K562 (cell line): ENCODE results near the gene SLC9A3. TPM values are rescaled to one million over a fixed set of nuclear protein-coding genes. Genes with fewer than 3 reads are reported as not detected.

Experiments used
- ATAC-seq: fragments of 200-7000 bp; cut with Tn5 transposase; 3 replicates; pipeline ENCODE4 v1.9.1; 2020; ENCODE audit warnings: moderate library complexity
- BruUV-seq: library from RNA; stranded (reverse); fragments of 400-500 nt; replicated peaks from 2 replicates; lab custom pipeline; 2021; lab: Mats Ljungman, UMichigan
- CTCF ChIA-PET: fragments of 300-600 bp; formaldehyde crosslinking; extraction: SDS; loops from one replicate; lab custom pipeline; 2021; ENCODE audit warnings: low intra/inter-chr PET ratio; lab: Yijun Ruan, JAX
- POLR2A ChIA-PET: fragments of 300-600, 350-650 bp; sonication (Branson Sonifier 250); formaldehyde crosslinking; extraction: SDS; loops from one replicate; lab custom pipeline; 2021; ENCODE audit warnings: antibody characterized with exemption, inconsistent platforms; lab: Yijun Ruan, JAX
- DNase-seq, 4 experiments: peaks; one replicate each; pipeline versions ENCODE4 v3.0.0 to v3.0.0-alpha.2; 2011 to 2018; ENCODE audit warnings: low spot score in 3 of 4, mixed read lengths in 3 of 4; ENCODE audit errors: extremely low read depth in 1 of 4
- FAIRE-seq: peaks from 2 replicates; lab custom pipeline; 2011; peaks lifted over from hg19 to GRCh38; lab: Jason Lieb, UNC
- H2AFZ ChIP-seq: 2 replicates; pipeline ENCODE4 v1.6.0; 2011; ENCODE audit warnings: low read depth, low read length, control low read depth, inconsistent platforms
- H3K27ac ChIP-seq: fragments of 200-600 bp; 3 replicates; pipeline ENCODE4 v1.8.0; 2011; ENCODE audit warnings: low read depth, mild to moderate bottlenecking, control low read depth, inconsistent platforms, low read length, moderate library complexity, mixed read lengths; ENCODE audit errors: extremely low read depth
- H3K27me3 ChIP-seq, 2 experiments: fragments of 300-600 bp in 1 of 2; 2 replicates in 1 of 2; 3 replicates in 1 of 2; pipeline versions ENCODE4 v1.6.0 to v1.8.0; 2011; ENCODE audit warnings: inconsistent platforms in 2 of 2, low read length in 2 of 2, mild to moderate bottlenecking in 1 of 2, mixed read lengths in 1 of 2, moderate library complexity in 1 of 2; ENCODE audit not compliant: control insufficient read depth in 2 of 2, insufficient read depth in 2 of 2
- H3K36me3 ChIP-seq: fragments of 300-600 bp; 3 replicates; pipeline ENCODE4 v1.8.0; 2011; ENCODE audit warnings: mild to moderate bottlenecking, low read length, inconsistent platforms; ENCODE audit not compliant: control insufficient read depth, insufficient read depth
- H3K4me1 ChIP-seq, 2 experiments: fragments of 200-600 bp in 1 of 2; replicated peaks in 1 of 2; 2 replicates in 1 of 2; 3 replicates in 1 of 2; pipeline versions ENCODE4 v1.5.1 to v1.8.0; 2011; ENCODE audit warnings: inconsistent platforms in 2 of 2, low read length in 2 of 2, mild to moderate bottlenecking in 1 of 2, mixed read lengths in 1 of 2, moderate library complexity in 1 of 2; ENCODE audit not compliant: control insufficient read depth in 2 of 2, insufficient read depth in 2 of 2
- H3K4me2 ChIP-seq: 2 replicates; pipeline ENCODE4 v1.6.1; 2011; ENCODE audit warnings: low read length, control low read depth, inconsistent platforms, mixed read lengths; ENCODE audit not compliant: insufficient read depth
- H3K4me3 ChIP-seq: fragments of 200-600 bp; sonication (generic), shearing (Covaris generic); 2 replicates; pipeline ENCODE4 v1.5.1; 2016; ENCODE audit warnings: control low read depth, inconsistent platforms
- H3K79me2 ChIP-seq: fragments of 200-600 bp; 3 replicates; pipeline ENCODE4 v1.8.0; 2011; ENCODE audit warnings: low read length, inconsistent platforms; ENCODE audit not compliant: control insufficient read depth, insufficient read depth
- H3K9ac ChIP-seq, 2 experiments: 2 replicates each; pipeline versions ENCODE4 v1.6.0 to v1.6.1; 2011; ENCODE audit warnings: low read depth in 2 of 2, low read length in 2 of 2, control low read depth in 1 of 2, inconsistent platforms in 1 of 2, mild to moderate bottlenecking in 1 of 2, mixed read lengths in 1 of 2; ENCODE audit not compliant: insufficient read depth in 1 of 2
- H3K9me1 ChIP-seq: one replicate; pipeline ENCODE4 v1.6.0; 2011; ENCODE audit warnings: inconsistent platforms, mild to moderate bottlenecking, low read length, moderate library complexity; ENCODE audit not compliant: control insufficient read depth, insufficient read depth
- H3K9me3 ChIP-seq: replicated peaks from 2 replicates; pipeline ENCODE4 v1.5.1; 2011; ENCODE audit warnings: low read depth, low read length, inconsistent platforms; ENCODE audit not compliant: control insufficient read depth, insufficient read depth
- H4K20me1 ChIP-seq: replicated peaks from 2 replicates; pipeline ENCODE4 v1.6.1; 2011; ENCODE audit warnings: low read length, inconsistent platforms, mixed read lengths; ENCODE audit not compliant: control insufficient read depth, insufficient read depth
- CEBPZ ChIP-seq: fragments of 150-350 bp; IDR thresholded peaks from 2 replicates; pipeline ENCODE4 v1.6.1; 2014; ENCODE audit warnings: low read depth, mild to moderate bottlenecking, low read length, borderline replicate concordance
- FOXA3 ChIP-seq, 2 experiments: fragments of 450-650 bp in 1 of 2; sonication (generic) in 1 of 2; formaldehyde crosslinking; IDR thresholded peaks in 1 of 2; conservative IDR thresholded peaks in 1 of 2; 2 replicates each; pipeline versions ENCODE4 v1.4.0 to v1.8.0; 2020 to 2022; ENCODE audit warnings: mild to moderate bottlenecking in 2 of 2, missing genetic modification reagents in 1 of 2
- MLLT1 ChIP-seq, 2 experiments: fragments of 450-650 bp; IDR thresholded peaks; 2 replicates each; pipeline ENCODE4 v1.6.1; 2016
- POLR2G ChIP-seq: fragments of 200-400 bp; formaldehyde crosslinking; IDR thresholded peaks from 2 replicates; pipeline ENCODE4 v1.6.1; 2017; ENCODE audit warnings: low read depth, mild to moderate bottlenecking, antibody characterized with exemption, low read length, moderate library complexity
- RREB1 ChIP-seq: fragments of 250-450 bp; sonication (Bioruptor Pico); IDR thresholded peaks from 2 replicates; pipeline ENCODE4 v1.4.0; 2020
- SREBF2 ChIP-seq: sonication (generic); formaldehyde crosslinking; IDR thresholded peaks from 2 replicates; pipeline ENCODE4 v1.4.0; 2020; ENCODE audit warnings: mild to moderate bottlenecking, missing genetic modification reagents
- TFAM ChIP-seq: fragments of 250-450 bp; sonication (Bioruptor Pico); conservative IDR thresholded peaks from 2 replicates; pipeline ENCODE4 v1.5.0; 2021; ENCODE audit warnings: mild to moderate bottlenecking, moderate library complexity
- ZNF699 ChIP-seq: fragments of 250-450 bp; sonication (Bioruptor Pico); IDR thresholded peaks from 2 replicates; pipeline ENCODE4 v1.8.0; 2021; ENCODE audit warnings: mild to moderate bottlenecking, moderate library complexity; ENCODE audit not compliant: insufficient replicate concordance
- whole genome bisulfite sequencing: fragments of 100-300 bp; shearing (Covaris generic); methylation state at CpG from one replicate; pipeline ENCODE4 v1.1.6; 2016; ENCODE audit warnings: low coverage, mixed read lengths; ENCODE audit not compliant: insufficient coverage; ENCODE audit errors: missing lambda C conversion rate; 5-methylcytosine and 5-hydroxymethylcytosine counted together
- in situ Hi-C: fragments of 300-500 bp; cut with MboI; formaldehyde crosslinking; loops from 4 replicates; pipeline ENCODE4 v1.15.0; 2018; ENCODE audit warnings: inconsistent platforms, mixed read lengths
- intact Hi-C: fragments of 100-400 bp; cut with micrococcal nuclease; formaldehyde crosslinking; loops from 2 replicates; pipeline ENCODE4 v1.14.2; 2022
- polyA plus RNA-seq, 8 experiments: library from polyadenylated mRNA; depleted of rRNA in 4 of 8; stranded (reverse) in 5 of 8; unstranded in 3 of 8; fragments of >200 nt; fragmentation: Nextera tagmentation in 2 of 8; fragmentation: Illumina TruSeq in 1 of 8; extraction: Ambion mirVana in 2 of 8; extraction: Trizol in 1 of 8; gene quantifications; 2 replicates each; pipeline versions ENCODE4 v1.2.1 to v1.2.3, GENCODE V29; 2011 to 2014; ENCODE audit warnings: inconsistent platforms in 1 of 8, missing spikeins in 1 of 8
- total RNA-seq, 7 experiments: library from RNA; depleted of rRNA in 6 of 7; stranded (reverse); fragments of >200 nt in 6 of 7; fragmentation: Illumina TruSeq in 2 of 7; extraction: Trizol in 2 of 7; gene quantifications; 2 replicates each; pipeline versions ENCODE4 v1.2.1 to v1.2.3, GENCODE V29; 2011 to 2021; ENCODE audit warnings: low replicate concordance in 1 of 7

Gene SLC9A3
- total and polyA plus RNA-seq, 9 of the 15 experiments (the other 6 are each of a cell fraction or from before 2014, with no cell fraction given), result 1.5 to 5.8 (median 3.7) TPM; not detected in 2

GRCh38 chr5:439636-440035 lies 84.6 kb downstream of the SLC9A3 start:
- H3K4me2 ChIP-seq, result no peak overlapping the region
- ATAC-seq (no peak), FAIRE-seq (no peak), DNase-seq (no peak)
- peaks cover 5% of the 10 kb centered on the region for H3K9me1 ChIP-seq
- ChIA-PET CTCF (no interaction called here), POLR2A (interaction anchor here (1.0 to 1.4 kb wide), 2 partner anchors 11 to 25 kb away, joined by 4 to 6 read pairs; no protein-coding TSS in a partner anchor)
- in situ Hi-C loops, result no loop called here
- no peak for TF ChIP-seq SREBF2 (CRISPR knock-in tag)
- no peak for TF ChIP-seq ZNF699 (CRISPR knock-in tag)
- no peak for TF ChIP-seq FOXA3 (CRISPR knock-in tag; conservative IDR thresholded peaks at IDR 0.05 in 1 of 2, IDR thresholded peaks at IDR 0.05 in 1 of 2)
- TF ChIP-seq POLR2G, result peak; percentile 56
- no peak for TF ChIP-seq CEBPZ
- TF ChIP-seq RREB1 (CRISPR knock-in tag), result no peak
- no peak for TF ChIP-seq TFAM (CRISPR knock-in tag)
- no peak for TF ChIP-seq MLLT1 (IDR thresholded peaks at IDR 0.05)
- no peaks in the 10 kb centered on the region for H3K36me3 ChIP-seq
- no peaks in the 10 kb centered on the region for H3K9me3 ChIP-seq
- no peaks in the 10 kb centered on the region; the same call in 1 of the 2 replicates for H4K20me1 ChIP-seq
- no peak overlapping the region for H3K27ac ChIP-seq
- H3K27me3 ChIP-seq, result peaks cover 18 to 28% of the 10 kb centered on the region in 2 experiments; a peak in 4 of 5 replicates
- no peak overlapping the region for H2AFZ ChIP-seq
- intact Hi-C loops, result loop anchor here (5.0 kb wide), 1 partner anchor 252 kb away; no protein-coding TSS in a partner anchor
- peaks cover 25% of the 10 kb centered on the region for H3K79me2 ChIP-seq
- WGBS, result 44% methylated on average over 14 of the region's 14 CpGs
- BruUV-seq, result no TSS peak
- H3K9ac ChIP-seq, result no peak overlapping the region; a peak in 2 of 4 replicates
- H3K4me3 ChIP-seq, result no peak overlapping the region
- peaks cover 17 to 47% of the 10 kb centered on the region in 2 experiments; a peak in 4 of 5 replicates for H3K4me1 ChIP-seq
